HepG2 (cell line): ENCODE results near the gene ZFP42.

Experiments used
- EZH2 ChIP-seq: conservative IDR thresholded peaks from 2 replicates; pipeline ENCODE4 v1.6.1; 2012; ENCODE audit warnings: mild to moderate bottlenecking, low read depth, low read length, moderate library complexity
- NPAS2 ChIP-seq: sonication (generic); formaldehyde crosslinking; IDR thresholded peaks from 2 replicates; pipeline ENCODE4 v1.8.0; 2022; ENCODE audit warnings: mild to moderate bottlenecking, missing genetic modification reagents, borderline replicate concordance
- POLR2A ChIP-seq, 2 experiments: IDR thresholded peaks; 2 replicates each; pipeline ENCODE4 v1.6.1; 2011; ENCODE audit warnings: low read depth in 2 of 2, low read length in 2 of 2, mild to moderate bottlenecking in 1 of 2, moderate library complexity in 1 of 2; ENCODE audit not compliant: insufficient read depth in 1 of 2
- SETDB1 ChIP-seq: sonication (generic); formaldehyde crosslinking; IDR thresholded peaks from 2 replicates; pipeline ENCODE4 v1.5.1; 2020; ENCODE audit warnings: missing genetic modification reagents, mild to moderate bottlenecking, borderline replicate concordance
- SOX6 ChIP-seq, 2 experiments: fragments of 450-650 bp in 1 of 2; sonication (generic) in 1 of 2; formaldehyde crosslinking in 1 of 2; IDR thresholded peaks; 2 replicates each; pipeline versions ENCODE4 v1.4.0 to v1.6.1; 2017 to 2020; ENCODE audit warnings: antibody characterized with exemption in 1 of 2, mild to moderate bottlenecking in 1 of 2, missing genetic modification reagents in 1 of 2
- TF ChIP-seq, protein P1 (sequence below): sonication (generic); formaldehyde crosslinking; IDR thresholded peaks from 2 replicates; pipeline ENCODE4 v1.4.0; 2020; ENCODE audit warnings: mild to moderate bottlenecking, missing genetic modification reagents
- TF ChIP-seq, protein P2 (sequence below): IDR thresholded peaks from 2 replicates; pipeline ENCODE4 v1.6.1; 2016; ENCODE audit warnings: low read depth, missing genetic modification reagents, missing compliant biosample characterization

DNA sequence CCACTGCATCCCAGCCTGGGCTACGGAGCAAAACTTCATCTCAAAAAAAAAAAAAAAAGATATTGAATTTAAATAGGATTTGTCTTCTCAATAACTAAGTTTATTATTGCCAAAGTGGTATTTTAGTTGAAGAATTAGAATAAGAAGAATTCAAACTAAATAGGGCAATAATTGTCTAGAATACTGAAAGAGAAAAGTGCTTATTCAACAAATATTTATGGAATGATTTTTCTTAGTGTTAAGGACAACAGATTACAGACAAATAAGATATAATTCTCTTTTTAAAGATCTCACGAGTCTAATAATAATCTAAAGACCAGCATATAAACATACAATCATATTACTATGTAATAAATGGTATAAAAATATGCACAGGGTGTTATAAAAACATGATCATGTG lies 33.6 kb upstream of the ZFP42 start:
- TF ChIP-seq, protein P1, sequence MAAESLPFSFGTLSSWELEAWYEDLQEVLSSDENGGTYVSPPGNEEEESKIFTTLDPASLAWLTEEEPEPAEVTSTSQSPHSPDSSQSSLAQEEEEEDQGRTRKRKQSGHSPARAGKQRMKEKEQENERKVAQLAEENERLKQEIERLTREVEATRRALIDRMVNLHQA (CRISPR knock-in tag), result no peak
- no peak for TF ChIP-seq EZH2
- no peak for TF ChIP-seq POLR2A (IDR thresholded peaks at IDR 0.05; ENCODE audit: insufficient read depth in 1 of 2, low read depth in 2 of 2, low read length in 2 of 2)
- TF ChIP-seq, protein P2, sequence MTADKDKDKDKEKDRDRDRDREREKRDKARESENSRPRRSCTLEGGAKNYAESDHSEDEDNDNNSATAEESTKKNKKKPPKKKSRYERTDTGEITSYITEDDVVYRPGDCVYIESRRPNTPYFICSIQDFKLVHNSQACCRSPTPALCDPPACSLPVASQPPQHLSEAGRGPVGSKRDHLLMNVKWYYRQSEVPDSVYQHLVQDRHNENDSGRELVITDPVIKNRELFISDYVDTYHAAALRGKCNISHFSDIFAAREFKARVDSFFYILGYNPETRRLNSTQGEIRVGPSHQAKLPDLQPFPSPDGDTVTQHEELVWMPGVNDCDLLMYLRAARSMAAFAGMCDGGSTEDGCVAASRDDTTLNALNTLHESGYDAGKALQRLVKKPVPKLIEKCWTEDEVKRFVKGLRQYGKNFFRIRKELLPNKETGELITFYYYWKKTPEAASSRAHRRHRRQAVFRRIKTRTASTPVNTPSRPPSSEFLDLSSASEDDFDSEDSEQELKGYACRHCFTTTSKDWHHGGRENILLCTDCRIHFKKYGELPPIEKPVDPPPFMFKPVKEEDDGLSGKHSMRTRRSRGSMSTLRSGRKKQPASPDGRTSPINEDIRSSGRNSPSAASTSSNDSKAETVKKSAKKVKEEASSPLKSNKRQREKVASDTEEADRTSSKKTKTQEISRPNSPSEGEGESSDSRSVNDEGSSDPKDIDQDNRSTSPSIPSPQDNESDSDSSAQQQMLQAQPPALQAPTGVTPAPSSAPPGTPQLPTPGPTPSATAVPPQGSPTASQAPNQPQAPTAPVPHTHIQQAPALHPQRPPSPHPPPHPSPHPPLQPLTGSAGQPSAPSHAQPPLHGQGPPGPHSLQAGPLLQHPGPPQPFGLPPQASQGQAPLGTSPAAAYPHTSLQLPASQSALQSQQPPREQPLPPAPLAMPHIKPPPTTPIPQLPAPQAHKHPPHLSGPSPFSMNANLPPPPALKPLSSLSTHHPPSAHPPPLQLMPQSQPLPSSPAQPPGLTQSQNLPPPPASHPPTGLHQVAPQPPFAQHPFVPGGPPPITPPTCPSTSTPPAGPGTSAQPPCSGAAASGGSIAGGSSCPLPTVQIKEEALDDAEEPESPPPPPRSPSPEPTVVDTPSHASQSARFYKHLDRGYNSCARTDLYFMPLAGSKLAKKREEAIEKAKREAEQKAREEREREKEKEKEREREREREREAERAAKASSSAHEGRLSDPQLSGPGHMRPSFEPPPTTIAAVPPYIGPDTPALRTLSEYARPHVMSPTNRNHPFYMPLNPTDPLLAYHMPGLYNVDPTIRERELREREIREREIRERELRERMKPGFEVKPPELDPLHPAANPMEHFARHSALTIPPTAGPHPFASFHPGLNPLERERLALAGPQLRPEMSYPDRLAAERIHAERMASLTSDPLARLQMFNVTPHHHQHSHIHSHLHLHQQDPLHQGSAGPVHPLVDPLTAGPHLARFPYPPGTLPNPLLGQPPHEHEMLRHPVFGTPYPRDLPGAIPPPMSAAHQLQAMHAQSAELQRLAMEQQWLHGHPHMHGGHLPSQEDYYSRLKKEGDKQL (CRISPR knock-in tag), result no peak
- no peak for TF ChIP-seq SOX6 (IDR thresholded peaks at IDR 0.05)
- TF ChIP-seq SOX6 (CRISPR knock-in tag; IDR thresholded peaks at IDR 0.05), result no peak
- TF ChIP-seq NPAS2 (CRISPR knock-in tag), result no peak
- no peak for TF ChIP-seq SETDB1
